Panc1 (cell line): ENCODE data around the gene GALNT18. TPM values are rescaled to one million over a fixed set of nuclear protein-coding genes. Genes with fewer than 3 reads are reported as not detected.

Source experiments
- ATAC-seq: fragments of 200-7000 bp; cut with Tn5 transposase; 2 replicates; pipeline ENCODE4 v1.9.1; 2020; ENCODE audit warnings: mild to moderate bottlenecking, moderate library complexity
- BruUV-seq: library from RNA; stranded (reverse); fragments of 400-500 nt; replicated peaks from 2 replicates; lab custom pipeline; 2021; lab: Mats Ljungman, UMichigan
- CTCF ChIA-PET: fragments of 300-600 bp; sonication (Branson Sonifier 250); formaldehyde crosslinking; loops from one replicate; lab custom pipeline; 2022; ENCODE audit warnings: antibody characterized with exemption; lab: Charles Lee
- POLR2A ChIA-PET: fragments of 300-600 bp; sonication (Branson Sonifier 250); formaldehyde crosslinking; loops from one replicate; lab custom pipeline; 2022; ENCODE audit warnings: antibody characterized with exemption; lab: Charles Lee
- DNase-seq: peaks from one replicate; pipeline ENCODE4 v3.0.0-alpha.2; 2010; ENCODE audit warnings: low read depth, low spot score
- H3K27ac ChIP-seq: 2 replicates; pipeline ENCODE4 v1.5.1; 2011; ENCODE audit warnings: mild to moderate bottlenecking, low read length, inconsistent platforms
- H3K27me3 ChIP-seq: fragments of 200-500 bp; sonication (Bioruptor generic); 2 replicates; pipeline ENCODE4 v1.6.0; 2014; ENCODE audit warnings: low read length, inconsistent platforms; ENCODE audit not compliant: control insufficient read depth, insufficient read depth
- H3K36me3 ChIP-seq: fragments of 200-500 bp; sonication (Bioruptor generic); 2 replicates; pipeline ENCODE4 v1.5.1; 2014; ENCODE audit warnings: inconsistent platforms, mild to moderate bottlenecking, low read length, moderate library complexity; ENCODE audit not compliant: control insufficient read depth, insufficient read depth
- H3K4me1 ChIP-seq: 2 replicates; pipeline ENCODE4 v1.5.1; 2011; ENCODE audit warnings: inconsistent platforms, mild to moderate bottlenecking, low read length, moderate library complexity; ENCODE audit not compliant: control insufficient read depth, insufficient read depth
- H3K4me3 ChIP-seq, 2 experiments: 2 replicates each; pipeline ENCODE4 v1.5.1; 2011 to 2012; ENCODE audit warnings: low read depth in 2 of 2, low read length in 2 of 2, mild to moderate bottlenecking in 2 of 2, inconsistent platforms in 1 of 2, moderate library complexity in 1 of 2
- H3K9me3 ChIP-seq: fragments of 200-500 bp; sonication (Bioruptor generic); 2 replicates; pipeline ENCODE4 v1.5.1; 2014; ENCODE audit warnings: low read depth, mild to moderate bottlenecking, inconsistent platforms, low read length, moderate library complexity; ENCODE audit not compliant: control insufficient read depth, insufficient read depth
- POLR2AphosphoS5 ChIP-seq: IDR thresholded peaks from 2 replicates; pipeline ENCODE4 v1.6.1; 2012; ENCODE audit warnings: mild to moderate bottlenecking, low read depth, low read length, moderate library complexity
- SIN3A ChIP-seq: IDR thresholded peaks from 2 replicates; pipeline ENCODE4 v1.6.1; 2012; ENCODE audit warnings: low read depth, mild to moderate bottlenecking, low read length, moderate library complexity, borderline replicate concordance; ENCODE audit not compliant: insufficient read depth
- TCF7L2 ChIP-seq: IDR thresholded peaks from 2 replicates; pipeline ENCODE4 v1.6.1; 2011; ENCODE audit warnings: mild to moderate bottlenecking, low read depth, low read length, inconsistent platforms
- in situ Hi-C: cut with HindIII; loops from 2 replicates; pipeline ENCODE4 v1.10.0; 2016; ENCODE audit warnings: low sequenced_read_pairs, low pct_unique_long_range_greater_than_20kb
- intact Hi-C: fragments of 100-400 bp; cut with micrococcal nuclease; formaldehyde crosslinking; loops from one replicate; pipeline ENCODE4 v1.10.0; 2022; ENCODE audit not compliant: unreplicated experiment
- total RNA-seq: library from RNA; stranded (reverse); gene quantifications from one replicate; pipeline ENCODE4 v1.2.1, GENCODE V29; 2021; ENCODE audit not compliant: unreplicated experiment
- TF ChIP-seq, protein P1 (sequence below): fragments of 450-650 bp; IDR thresholded peaks from 2 replicates; pipeline ENCODE4 v1.5.1; 2017; ENCODE audit warnings: mild to moderate bottlenecking
- TF ChIP-seq, protein P2 (sequence below), 2 experiments: IDR thresholded peaks; 2 replicates each; pipeline ENCODE4 v1.6.1; 2011 to 2012; ENCODE audit warnings: low read depth in 2 of 2, control low read depth in 1 of 2, low read length in 1 of 2, mild to moderate bottlenecking in 1 of 2, moderate library complexity in 1 of 2; ENCODE audit not compliant: insufficient read depth in 1 of 2

GALNT18 gene
- total RNA-seq, 1 experiment from 2014 or later, result 8.6 TPM

DNA sequence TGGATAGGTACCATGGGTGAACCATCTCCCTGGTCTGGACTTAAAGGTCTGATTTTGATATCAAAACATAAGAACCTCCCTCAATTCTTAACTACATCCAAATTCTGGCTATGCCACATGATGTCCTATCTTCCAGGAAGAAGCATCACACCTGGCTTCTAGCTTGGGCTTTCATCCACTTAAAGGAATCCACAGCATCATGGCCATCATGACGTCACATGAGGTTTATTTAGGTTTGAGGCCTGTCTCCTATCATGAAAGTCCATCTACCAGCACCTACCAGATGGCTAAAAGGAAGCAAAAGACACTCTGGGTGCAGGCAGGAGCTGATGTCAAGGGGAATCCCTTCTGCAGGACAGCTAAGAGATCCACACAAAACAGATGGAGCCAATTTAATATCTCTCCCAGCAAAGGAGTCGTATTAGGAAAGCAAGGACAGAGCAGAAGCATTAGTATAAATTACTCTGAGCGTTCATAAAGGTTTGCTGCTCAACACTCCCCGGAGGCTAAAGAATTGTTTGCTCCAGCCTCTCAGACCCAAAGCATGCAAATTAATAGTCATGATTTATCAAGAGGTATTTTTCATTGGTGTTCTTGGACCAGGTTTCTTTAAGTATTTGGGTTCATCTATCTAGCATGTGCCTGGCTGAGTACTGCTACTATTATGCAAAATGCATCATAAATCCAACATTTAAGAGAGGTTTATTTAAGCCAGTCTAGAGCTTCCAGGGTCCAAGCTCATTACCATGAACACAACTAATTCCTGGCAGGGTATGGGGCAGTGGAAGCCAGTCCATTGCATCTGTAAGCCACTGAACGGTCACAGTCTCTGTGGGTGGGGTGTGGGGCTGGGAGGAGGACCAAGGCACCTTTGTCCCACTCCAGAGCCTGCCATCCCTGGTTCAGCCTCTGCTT is 47.2 kb downstream of the GALNT18 start:
- no peak overlapping the region for H3K27ac ChIP-seq
- no TSS peak for BruUV-seq
- intact Hi-C loops, result no loop called here
- H3K36me3 ChIP-seq, result no peaks in the 10 kb centered on the region
- POLR2A ChIA-PET, result no interaction called here
- in situ Hi-C loops, result no loop called here
- no peak overlapping the region for H3K4me3 ChIP-seq
- ATAC-seq (no peak), DNase-seq (no peak)
- H3K4me1 ChIP-seq, result peaks cover 7% of the 10 kb centered on the region
- no peaks in the 10 kb centered on the region for H3K27me3 ChIP-seq
- no peak for TF ChIP-seq SIN3A
- TF ChIP-seq TCF7L2, result no peak
- H3K9me3 ChIP-seq, result no peaks in the 10 kb centered on the region
- CTCF ChIA-PET, result no interaction called here

DNA sequence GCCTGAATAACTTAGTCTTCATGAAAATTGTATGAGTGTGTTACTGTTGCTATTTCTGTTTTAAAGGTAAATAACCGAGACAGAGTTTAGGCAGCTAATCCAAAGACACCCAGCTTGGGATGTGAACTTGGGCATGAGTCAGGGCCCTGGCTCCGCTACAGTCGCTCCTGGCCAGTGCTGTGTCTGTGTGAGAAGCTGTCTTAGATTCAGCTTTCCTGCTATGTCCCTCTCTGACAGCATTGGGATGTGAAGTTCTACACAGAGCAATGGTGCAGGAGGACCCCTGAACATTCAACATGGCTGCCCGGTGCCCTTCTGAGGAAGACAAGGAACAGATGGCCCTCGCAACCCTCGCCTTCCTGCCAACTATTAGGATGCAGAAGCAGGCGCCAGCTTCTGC is 49.4 kb downstream of the GALNT18 start:
- H3K4me3 ChIP-seq, result no peak overlapping the region
- ATAC-seq (no peak), DNase-seq (no peak)
- BruUV-seq, result no TSS peak
- intact Hi-C loops (no loop called here), in situ Hi-C loops (no loop called here)
- CTCF ChIA-PET, result no interaction called here
- no peaks in the 10 kb centered on the region for H3K36me3 ChIP-seq
- H3K9me3 ChIP-seq, result no peaks in the 10 kb centered on the region
- POLR2A ChIA-PET, result no interaction called here
- TF ChIP-seq SIN3A (no peak), POLR2AphosphoS5 (no peak), TCF7L2 (no peak)
- TF ChIP-seq, protein P1, sequence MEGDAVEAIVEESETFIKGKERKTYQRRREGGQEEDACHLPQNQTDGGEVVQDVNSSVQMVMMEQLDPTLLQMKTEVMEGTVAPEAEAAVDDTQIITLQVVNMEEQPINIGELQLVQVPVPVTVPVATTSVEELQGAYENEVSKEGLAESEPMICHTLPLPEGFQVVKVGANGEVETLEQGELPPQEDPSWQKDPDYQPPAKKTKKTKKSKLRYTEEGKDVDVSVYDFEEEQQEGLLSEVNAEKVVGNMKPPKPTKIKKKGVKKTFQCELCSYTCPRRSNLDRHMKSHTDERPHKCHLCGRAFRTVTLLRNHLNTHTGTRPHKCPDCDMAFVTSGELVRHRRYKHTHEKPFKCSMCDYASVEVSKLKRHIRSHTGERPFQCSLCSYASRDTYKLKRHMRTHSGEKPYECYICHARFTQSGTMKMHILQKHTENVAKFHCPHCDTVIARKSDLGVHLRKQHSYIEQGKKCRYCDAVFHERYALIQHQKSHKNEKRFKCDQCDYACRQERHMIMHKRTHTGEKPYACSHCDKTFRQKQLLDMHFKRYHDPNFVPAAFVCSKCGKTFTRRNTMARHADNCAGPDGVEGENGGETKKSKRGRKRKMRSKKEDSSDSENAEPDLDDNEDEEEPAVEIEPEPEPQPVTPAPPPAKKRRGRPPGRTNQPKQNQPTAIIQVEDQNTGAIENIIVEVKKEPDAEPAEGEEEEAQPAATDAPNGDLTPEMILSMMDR, result no peak
- TF ChIP-seq, protein P2, sequence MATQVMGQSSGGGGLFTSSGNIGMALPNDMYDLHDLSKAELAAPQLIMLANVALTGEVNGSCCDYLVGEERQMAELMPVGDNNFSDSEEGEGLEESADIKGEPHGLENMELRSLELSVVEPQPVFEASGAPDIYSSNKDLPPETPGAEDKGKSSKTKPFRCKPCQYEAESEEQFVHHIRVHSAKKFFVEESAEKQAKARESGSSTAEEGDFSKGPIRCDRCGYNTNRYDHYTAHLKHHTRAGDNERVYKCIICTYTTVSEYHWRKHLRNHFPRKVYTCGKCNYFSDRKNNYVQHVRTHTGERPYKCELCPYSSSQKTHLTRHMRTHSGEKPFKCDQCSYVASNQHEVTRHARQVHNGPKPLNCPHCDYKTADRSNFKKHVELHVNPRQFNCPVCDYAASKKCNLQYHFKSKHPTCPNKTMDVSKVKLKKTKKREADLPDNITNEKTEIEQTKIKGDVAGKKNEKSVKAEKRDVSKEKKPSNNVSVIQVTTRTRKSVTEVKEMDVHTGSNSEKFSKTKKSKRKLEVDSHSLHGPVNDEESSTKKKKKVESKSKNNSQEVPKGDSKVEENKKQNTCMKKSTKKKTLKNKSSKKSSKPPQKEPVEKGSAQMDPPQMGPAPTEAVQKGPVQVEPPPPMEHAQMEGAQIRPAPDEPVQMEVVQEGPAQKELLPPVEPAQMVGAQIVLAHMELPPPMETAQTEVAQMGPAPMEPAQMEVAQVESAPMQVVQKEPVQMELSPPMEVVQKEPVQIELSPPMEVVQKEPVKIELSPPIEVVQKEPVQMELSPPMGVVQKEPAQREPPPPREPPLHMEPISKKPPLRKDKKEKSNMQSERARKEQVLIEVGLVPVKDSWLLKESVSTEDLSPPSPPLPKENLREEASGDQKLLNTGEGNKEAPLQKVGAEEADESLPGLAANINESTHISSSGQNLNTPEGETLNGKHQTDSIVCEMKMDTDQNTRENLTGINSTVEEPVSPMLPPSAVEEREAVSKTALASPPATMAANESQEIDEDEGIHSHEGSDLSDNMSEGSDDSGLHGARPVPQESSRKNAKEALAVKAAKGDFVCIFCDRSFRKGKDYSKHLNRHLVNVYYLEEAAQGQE (IDR thresholded peaks at IDR 0.05; ENCODE audit: insufficient read depth in 1 of 2, low read depth in 2 of 2, low read length in 1 of 2), result no peak
- H3K4me1 ChIP-seq, result peaks cover 4% of the 10 kb centered on the region; the same call in 1 of the 2 replicates
- H3K27me3 ChIP-seq, result no peaks in the 10 kb centered on the region
- no peak overlapping the region for H3K27ac ChIP-seq

DNA sequence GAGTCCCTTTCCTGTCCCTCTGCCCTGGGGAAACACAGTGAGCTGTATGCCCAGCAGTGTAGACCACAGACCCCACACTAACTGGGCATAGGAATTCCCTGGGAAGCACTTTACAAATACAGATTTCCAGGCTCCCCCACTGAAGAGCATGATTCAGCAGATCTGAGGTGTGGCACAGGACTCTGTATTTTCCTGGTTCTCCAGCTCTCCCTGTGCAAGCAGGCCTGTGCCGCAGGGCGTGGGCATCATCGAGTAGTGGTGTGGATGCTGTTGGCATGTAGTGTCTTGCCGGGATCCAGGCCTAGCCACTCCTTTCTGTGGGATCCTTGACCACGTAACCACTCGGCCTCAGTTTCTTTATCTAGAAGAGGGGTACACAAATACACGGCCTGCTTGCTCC is 49.9 kb downstream of the GALNT18 start:
- ChIA-PET CTCF (no interaction called here), POLR2A (no interaction called here)
- ATAC-seq, result no peak
- Histone ChIP-seq H3K27ac (no peak overlapping the region), H3K9me3 (no peaks in the 10 kb centered on the region), H3K36me3 (no peaks in the 10 kb centered on the region), H3K4me1 (peaks cover 2% of the 10 kb centered on the region; the same call in 1 of the 2 replicates), H3K4me3 (no peak overlapping the region), H3K27me3 (no peaks in the 10 kb centered on the region)
- intact Hi-C loops, result no loop called here
- TF ChIP-seq, protein P2 (IDR thresholded peaks at IDR 0.05; ENCODE audit: insufficient read depth in 1 of 2, low read depth in 2 of 2, low read length in 1 of 2), result no peak
- TF ChIP-seq POLR2AphosphoS5, result no peak
- TF ChIP-seq, protein P1, result no peak
- no peak for TF ChIP-seq TCF7L2
- no peak for TF ChIP-seq SIN3A
- in situ Hi-C loops, result no loop called here
- BruUV-seq, result no TSS peak
- DNase-seq, result no peak
